ENCODE results near the gene MBD3L5. TPM values are rescaled to one million over a fixed set of nuclear protein-coding genes. Genes with fewer than 3 reads are reported as not detected.

MBD3L5 gene
- total RNA-seq, 2 experiments from 2014 or later: not detected

GRCh38 chr19:7069904-7070226, 39.5 kb downstream of the MBD3L5 start:
- H3K9me3 Mint-ChIP-seq (ENCODE audit: low read depth): peaks cover 2% of the 10 kb centered on the region

GRCh38 chr19:7072541-7072940, 42.2 kb downstream of the MBD3L5 start:
- Mint-ChIP-seq H3K27me3 (no peaks in the 10 kb centered on the region), H3K36me3 (ENCODE audit: low read depth) (peaks cover 65% of the 10 kb centered on the region), H3K4me1 (peaks cover 17% of the 10 kb centered on the region), H3K4me3 (peak overlapping the region; percentile 6), H3K27ac (no peak overlapping the region), H3K9me3 (ENCODE audit: low read depth) (peaks cover 11% of the 10 kb centered on the region)
- DNase-seq: no peak
- intact Hi-C loops (cut with DNase I, micrococcal nuclease): no loop called here
- ATAC-seq: no peak
- ChIA-PET POLR2A (no interaction called here), CTCF (no interaction called here)

More at GRCh38 chr19:7069904-7070226, 39.5 kb downstream of the MBD3L5 start:
- Mint-ChIP-seq H3K27me3 (no peaks in the 10 kb centered on the region), H3K27ac (peak overlapping the region; percentile 77), H3K36me3 (ENCODE audit: low read depth) (peaks cover 39% of the 10 kb centered on the region), H3K4me1 (peaks cover 17% of the 10 kb centered on the region), H3K4me3 (peak overlapping the region; percentile 90)
- ChIA-PET POLR2A (interaction anchor here (0.5 to 1.2 kb wide), 3 partner anchors 29 to 275 kb away, joined by 3 to 8 read pairs (median 6); no protein-coding TSS in a partner anchor), CTCF (interaction anchor here (0.5 to 1.9 kb wide), 4 partner anchors 30 to 106 kb away, joined by 3 to 6 read pairs (median 6); no protein-coding TSS in a partner anchor)
- ATAC-seq: peak; percentile 24
- no peak for DNase-seq
- intact Hi-C loops (cut with DNase I, micrococcal nuclease): loop anchor here in 1 of 2 experiments (1.0 kb wide), 2 partner anchors 29 to 303 kb away; partner anchors contain the start of gene SH2D3A

- no peaks in the 10 kb centered on the region for H3K27me3 Mint-ChIP-seq
- POLR2A ChIA-PET: no interaction called here
- H3K27ac Mint-ChIP-seq: no peak overlapping the region
- H3K9me3 Mint-ChIP-seq (ENCODE audit: low read depth): peaks cover 26% of the 10 kb centered on the region
- peaks cover 87% of the 10 kb centered on the region for H3K36me3 Mint-ChIP-seq (ENCODE audit: low read depth)
- no peak for ATAC-seq
- intact Hi-C loops (cut with DNase I, micrococcal nuclease): no loop called here
- DNase-seq: no peak
- peaks cover 13% of the 10 kb centered on the region for H3K4me1 Mint-ChIP-seq
- CTCF ChIA-PET: no interaction called here
- H3K4me3 Mint-ChIP-seq: no peak overlapping the region
Observed at GRCh38 chr19:7074705-7075282, 44.4 kb downstream of the MBD3L5 start.

- H3K9me3 Mint-ChIP-seq (ENCODE audit: low read depth): peaks cover 34% of the 10 kb centered on the region
- ChIA-PET CTCF (no interaction called here), POLR2A (no interaction called here)
- no peak overlapping the region for H3K27ac Mint-ChIP-seq
- no peak for DNase-seq
- ATAC-seq: no peak
- intact Hi-C loops (cut with DNase I, micrococcal nuclease): no loop called here
- H3K4me1 Mint-ChIP-seq: peaks cover 8% of the 10 kb centered on the region
- no peak overlapping the region for H3K4me3 Mint-ChIP-seq
- peaks cover 91% of the 10 kb centered on the region for H3K36me3 Mint-ChIP-seq (ENCODE audit: low read depth)
- H3K27me3 Mint-ChIP-seq: no peaks in the 10 kb centered on the region
Observed at GRCh38 chr19:7076151-7076550, 45.8 kb downstream of the MBD3L5 start.

- ATAC-seq (no peak), DNase-seq (peak; percentile 20)
- peaks cover 96% of the 10 kb centered on the region for H3K36me3 Mint-ChIP-seq (ENCODE audit: low read depth)
- no peak overlapping the region for H3K27ac Mint-ChIP-seq
- H3K4me3 Mint-ChIP-seq: no peak overlapping the region
- ChIA-PET CTCF (no interaction called here), POLR2A (no interaction called here)
- H3K27me3 Mint-ChIP-seq: no peaks in the 10 kb centered on the region
- intact Hi-C loops (cut with DNase I, micrococcal nuclease): no loop called here
- no peaks in the 10 kb centered on the region for H3K4me1 Mint-ChIP-seq
- peaks cover 42% of the 10 kb centered on the region for H3K9me3 Mint-ChIP-seq (ENCODE audit: low read depth)
Observed at GRCh38 chr19:7078008-7078407, 47.6 kb downstream of the MBD3L5 start.

Other genes with a start within 250 kb of the MBD3L5 start
- gene ADGRE1, start 143.0 kb upstream of the MBD3L5 start, total RNA-seq: 1 to 10 TPM; 6.0 to 6.5 TPM
- gene MBD3L2B, start 9.1 kb upstream of the MBD3L5 start, total RNA-seq: not detected
- not detected for gene MBD3L4, start 9.6 kb downstream of the MBD3L5 start, total RNA-seq
- gene MBD3L2, start 18.7 kb downstream of the MBD3L5 start, total RNA-seq: not detected
- gene MBD3L3, start 28.1 kb downstream of the MBD3L5 start, total RNA-seq: not detected
- gene ZNF557, start 39.1 kb downstream of the MBD3L5 start, total RNA-seq: 1 to 10 TPM; 8.9 to 9.6 TPM